Panc1 (cell line): Measurements from ENCODE around the gene DENND1C.

Experiments
- POLR2AphosphoS5 ChIP-seq: IDR thresholded peaks from 2 replicates; pipeline ENCODE4 v1.6.1; 2012; ENCODE audit warnings: mild to moderate bottlenecking, low read depth, low read length, moderate library complexity
- TF ChIP-seq, protein P1 (sequence below): fragments of 450-650 bp; IDR thresholded peaks from 2 replicates; pipeline ENCODE4 v1.5.1; 2017; ENCODE audit warnings: mild to moderate bottlenecking
- TF ChIP-seq, protein P2 (sequence below), 2 experiments: IDR thresholded peaks; 2 replicates each; pipeline ENCODE4 v1.6.1; 2011 to 2012; ENCODE audit warnings: low read depth in 2 of 2, control low read depth in 1 of 2, low read length in 1 of 2, mild to moderate bottlenecking in 1 of 2, moderate library complexity in 1 of 2; ENCODE audit not compliant: insufficient read depth in 1 of 2

DNA sequence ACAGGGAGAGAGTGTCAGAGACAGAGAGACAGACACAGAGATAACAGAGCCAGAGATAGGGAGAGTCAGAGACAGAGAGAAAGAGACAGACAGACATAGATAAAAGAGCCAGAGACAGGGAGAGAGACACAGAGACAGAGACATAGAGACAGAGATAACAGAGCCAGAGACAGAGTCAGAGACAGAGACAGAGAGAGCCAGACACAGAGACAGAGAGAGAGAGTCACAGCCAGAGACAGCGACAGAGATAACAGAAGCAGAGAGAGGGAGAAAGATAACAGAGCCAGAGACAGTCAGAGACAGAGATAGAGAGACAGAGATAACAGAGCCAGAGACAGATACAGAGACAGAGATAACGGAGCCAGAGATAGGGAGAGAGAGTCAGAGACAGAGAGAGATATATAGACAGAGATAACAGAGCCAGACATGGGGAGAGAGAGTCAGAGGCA is 48.4 kb upstream of the DENND1C start:
- TF ChIP-seq, protein P1, sequence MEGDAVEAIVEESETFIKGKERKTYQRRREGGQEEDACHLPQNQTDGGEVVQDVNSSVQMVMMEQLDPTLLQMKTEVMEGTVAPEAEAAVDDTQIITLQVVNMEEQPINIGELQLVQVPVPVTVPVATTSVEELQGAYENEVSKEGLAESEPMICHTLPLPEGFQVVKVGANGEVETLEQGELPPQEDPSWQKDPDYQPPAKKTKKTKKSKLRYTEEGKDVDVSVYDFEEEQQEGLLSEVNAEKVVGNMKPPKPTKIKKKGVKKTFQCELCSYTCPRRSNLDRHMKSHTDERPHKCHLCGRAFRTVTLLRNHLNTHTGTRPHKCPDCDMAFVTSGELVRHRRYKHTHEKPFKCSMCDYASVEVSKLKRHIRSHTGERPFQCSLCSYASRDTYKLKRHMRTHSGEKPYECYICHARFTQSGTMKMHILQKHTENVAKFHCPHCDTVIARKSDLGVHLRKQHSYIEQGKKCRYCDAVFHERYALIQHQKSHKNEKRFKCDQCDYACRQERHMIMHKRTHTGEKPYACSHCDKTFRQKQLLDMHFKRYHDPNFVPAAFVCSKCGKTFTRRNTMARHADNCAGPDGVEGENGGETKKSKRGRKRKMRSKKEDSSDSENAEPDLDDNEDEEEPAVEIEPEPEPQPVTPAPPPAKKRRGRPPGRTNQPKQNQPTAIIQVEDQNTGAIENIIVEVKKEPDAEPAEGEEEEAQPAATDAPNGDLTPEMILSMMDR, result no peak
- TF ChIP-seq POLR2AphosphoS5, result no peak
- TF ChIP-seq, protein P2, sequence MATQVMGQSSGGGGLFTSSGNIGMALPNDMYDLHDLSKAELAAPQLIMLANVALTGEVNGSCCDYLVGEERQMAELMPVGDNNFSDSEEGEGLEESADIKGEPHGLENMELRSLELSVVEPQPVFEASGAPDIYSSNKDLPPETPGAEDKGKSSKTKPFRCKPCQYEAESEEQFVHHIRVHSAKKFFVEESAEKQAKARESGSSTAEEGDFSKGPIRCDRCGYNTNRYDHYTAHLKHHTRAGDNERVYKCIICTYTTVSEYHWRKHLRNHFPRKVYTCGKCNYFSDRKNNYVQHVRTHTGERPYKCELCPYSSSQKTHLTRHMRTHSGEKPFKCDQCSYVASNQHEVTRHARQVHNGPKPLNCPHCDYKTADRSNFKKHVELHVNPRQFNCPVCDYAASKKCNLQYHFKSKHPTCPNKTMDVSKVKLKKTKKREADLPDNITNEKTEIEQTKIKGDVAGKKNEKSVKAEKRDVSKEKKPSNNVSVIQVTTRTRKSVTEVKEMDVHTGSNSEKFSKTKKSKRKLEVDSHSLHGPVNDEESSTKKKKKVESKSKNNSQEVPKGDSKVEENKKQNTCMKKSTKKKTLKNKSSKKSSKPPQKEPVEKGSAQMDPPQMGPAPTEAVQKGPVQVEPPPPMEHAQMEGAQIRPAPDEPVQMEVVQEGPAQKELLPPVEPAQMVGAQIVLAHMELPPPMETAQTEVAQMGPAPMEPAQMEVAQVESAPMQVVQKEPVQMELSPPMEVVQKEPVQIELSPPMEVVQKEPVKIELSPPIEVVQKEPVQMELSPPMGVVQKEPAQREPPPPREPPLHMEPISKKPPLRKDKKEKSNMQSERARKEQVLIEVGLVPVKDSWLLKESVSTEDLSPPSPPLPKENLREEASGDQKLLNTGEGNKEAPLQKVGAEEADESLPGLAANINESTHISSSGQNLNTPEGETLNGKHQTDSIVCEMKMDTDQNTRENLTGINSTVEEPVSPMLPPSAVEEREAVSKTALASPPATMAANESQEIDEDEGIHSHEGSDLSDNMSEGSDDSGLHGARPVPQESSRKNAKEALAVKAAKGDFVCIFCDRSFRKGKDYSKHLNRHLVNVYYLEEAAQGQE (IDR thresholded peaks at IDR 0.05; ENCODE audit: insufficient read depth in 1 of 2, low read depth in 2 of 2, low read length in 1 of 2), result no peak
